Measurements from ENCODE around the gene OVAAL.

OVAAL gene

DNA sequence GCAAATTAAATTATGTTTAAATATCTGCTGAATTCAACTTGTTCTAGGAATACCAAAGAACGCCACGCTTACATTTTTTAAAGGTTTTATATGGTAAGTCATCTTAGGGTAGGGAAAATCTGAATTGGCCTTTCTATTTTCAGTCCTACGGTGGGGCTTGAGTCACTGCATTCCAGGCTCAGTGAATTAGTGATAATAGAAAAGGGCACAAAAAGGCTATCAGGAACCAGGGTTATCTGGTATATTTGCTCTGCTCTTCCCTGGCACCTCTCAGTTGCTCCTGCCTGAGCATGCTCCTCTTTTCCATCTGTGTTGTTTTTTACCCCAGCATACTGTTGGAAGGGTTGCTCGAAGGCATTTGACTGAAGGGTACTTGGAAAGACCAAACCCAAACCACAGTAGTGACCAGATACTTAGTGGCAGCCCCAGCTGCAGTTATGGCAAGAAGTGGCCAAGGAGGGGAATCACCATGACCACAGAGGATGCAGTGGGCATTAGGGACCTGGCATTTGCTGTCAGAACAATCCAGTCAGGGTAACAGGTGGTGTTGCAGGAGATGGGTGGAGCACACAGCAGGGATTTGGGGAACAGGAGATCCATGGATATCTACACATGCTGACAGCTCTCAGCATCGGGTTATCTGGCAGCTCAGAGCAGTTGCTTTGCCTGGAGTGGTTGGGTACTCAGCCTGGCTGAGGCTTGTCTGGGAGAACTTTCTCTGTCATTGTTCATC, 2.3 kb downstream of the OVAAL start:
- peaks cover 2 to 3% of the 10 kb centered on the region in 2 experiments for H3K4me1 ChIP-seq (ENCODE audit: control insufficient read depth in 1 of 2, insufficient read depth in 2 of 2, low read length in 2 of 2)
- no peak overlapping the region for H3K27ac ChIP-seq (ENCODE audit: low read depth, low read length)
- H3K79me1 ChIP-seq (ENCODE audit: low read length): no peaks in the 10 kb centered on the region
- H3K79me2 ChIP-seq (ENCODE audit: control insufficient read depth, insufficient read depth, low read length, poor library complexity): no peaks in the 10 kb centered on the region
- H2AK5ac ChIP-seq (ENCODE audit: low read length): no peak overlapping the region
- H4K8ac ChIP-seq (ENCODE audit: low read depth, low read length): no peak overlapping the region
- H3K4ac ChIP-seq (ENCODE audit: low read depth, low read length): no peak overlapping the region
- no peak overlapping the region for H4K91ac ChIP-seq (ENCODE audit: low read depth, low read length)
- no peak overlapping the region for H3K9ac ChIP-seq (ENCODE audit: low read length)
- H3K14ac ChIP-seq (ENCODE audit: low read length): no peak overlapping the region
- H4K12ac ChIP-seq (ENCODE audit: low read depth, low read length): no peak overlapping the region
- no peaks in the 10 kb centered on the region for H3K9me3 ChIP-seq (ENCODE audit: insufficient read depth, low read depth, low read length)
- no peak overlapping the region for H3K18ac ChIP-seq (ENCODE audit: low read length)
- H2BK5ac ChIP-seq (ENCODE audit: low read depth, low read length, poor library complexity): no peak overlapping the region
- no peak for DNase-seq
- no peak overlapping the region for H2BK120ac ChIP-seq (ENCODE audit: insufficient read depth, low read length, poor library complexity)
- no peak overlapping the region for H2AFZ ChIP-seq (ENCODE audit: insufficient read depth, low read length, poor library complexity)
- H2BK12ac ChIP-seq (ENCODE audit: low read length): no peak overlapping the region
- H3K27me3 ChIP-seq (ENCODE audit: insufficient read depth, low read length): no peaks in the 10 kb centered on the region
- no peaks in the 10 kb centered on the region for H3K36me3 ChIP-seq (ENCODE audit: control insufficient read depth in 1 of 2, insufficient read depth in 2 of 2, low read length in 2 of 2)
- H3K4me3 ChIP-seq (ENCODE audit: low read depth, low read length): no peak overlapping the region
- WGBS (ENCODE audit: extremely low coverage, insufficient coverage, insufficient read length): no CpG with 5 or more reads among the region's 5 CpGs
- no peak overlapping the region for H3K23ac ChIP-seq (ENCODE audit: low read length)
- no peak overlapping the region for H3K4me2 ChIP-seq (ENCODE audit: low read length)

DNA sequence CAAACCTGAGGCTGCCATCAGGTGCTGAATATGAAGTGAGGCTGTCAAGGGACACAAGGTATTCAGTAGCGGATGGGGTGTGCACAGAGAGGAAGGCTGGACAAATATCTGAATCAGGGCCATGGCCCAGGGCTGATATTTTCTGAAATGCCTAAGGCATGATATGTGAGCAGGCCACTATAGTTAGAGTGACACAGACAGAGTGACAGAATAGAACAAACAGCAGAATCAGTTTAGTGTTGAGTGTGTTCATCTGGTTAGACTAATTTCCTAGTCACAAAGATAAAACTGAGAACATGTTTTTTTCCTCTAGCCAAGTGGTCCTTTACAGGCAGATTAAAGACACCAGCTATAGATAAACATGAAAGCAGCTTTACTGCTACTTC, 3.9 kb downstream of the OVAAL start:
- H3K27ac ChIP-seq (ENCODE audit: low read depth, low read length): no peak overlapping the region
- H4K91ac ChIP-seq (ENCODE audit: low read depth, low read length): no peak overlapping the region
- no peaks in the 10 kb centered on the region for H3K36me3 ChIP-seq (ENCODE audit: control insufficient read depth in 1 of 2, insufficient read depth in 2 of 2, low read length in 2 of 2)
- peak overlapping the region; percentile 38 for H2BK12ac ChIP-seq (ENCODE audit: low read length)
- H3K4me3 ChIP-seq (ENCODE audit: low read depth, low read length): no peak overlapping the region
- H3K4me2 ChIP-seq (ENCODE audit: low read length): no peak overlapping the region
- H3K27me3 ChIP-seq (ENCODE audit: insufficient read depth, low read length): no peaks in the 10 kb centered on the region
- peaks cover 2 to 3% of the 10 kb centered on the region in 2 experiments for H3K4me1 ChIP-seq (ENCODE audit: control insufficient read depth in 1 of 2, insufficient read depth in 2 of 2, low read length in 2 of 2)
- no peak overlapping the region for H3K14ac ChIP-seq (ENCODE audit: low read length)
- WGBS (ENCODE audit: extremely low coverage, insufficient coverage, insufficient read length): no CpG with 5 or more reads among the region's 1 CpG
- no peak overlapping the region for H3K23ac ChIP-seq (ENCODE audit: low read length)
- no peak overlapping the region for H3K9ac ChIP-seq (ENCODE audit: low read length)
- H2AK5ac ChIP-seq (ENCODE audit: low read length): no peak overlapping the region
- no peak overlapping the region for H3K4ac ChIP-seq (ENCODE audit: low read depth, low read length)
- H4K12ac ChIP-seq (ENCODE audit: low read depth, low read length): no peak overlapping the region
- H2BK120ac ChIP-seq (ENCODE audit: insufficient read depth, low read length, poor library complexity): no peak overlapping the region
- no peak overlapping the region for H2AFZ ChIP-seq (ENCODE audit: insufficient read depth, low read length, poor library complexity)
- DNase-seq: peak; percentile 66 to 89
- H3K18ac ChIP-seq (ENCODE audit: low read length): no peak overlapping the region
- no peak overlapping the region for H2BK5ac ChIP-seq (ENCODE audit: low read depth, low read length, poor library complexity)
- no peaks in the 10 kb centered on the region for H3K9me3 ChIP-seq (ENCODE audit: insufficient read depth, low read depth, low read length)
- no peak overlapping the region for H4K8ac ChIP-seq (ENCODE audit: low read depth, low read length)
- no peaks in the 10 kb centered on the region for H3K79me2 ChIP-seq (ENCODE audit: control insufficient read depth, insufficient read depth, low read length, poor library complexity)
- no peaks in the 10 kb centered on the region for H3K79me1 ChIP-seq (ENCODE audit: low read length)

DNA sequence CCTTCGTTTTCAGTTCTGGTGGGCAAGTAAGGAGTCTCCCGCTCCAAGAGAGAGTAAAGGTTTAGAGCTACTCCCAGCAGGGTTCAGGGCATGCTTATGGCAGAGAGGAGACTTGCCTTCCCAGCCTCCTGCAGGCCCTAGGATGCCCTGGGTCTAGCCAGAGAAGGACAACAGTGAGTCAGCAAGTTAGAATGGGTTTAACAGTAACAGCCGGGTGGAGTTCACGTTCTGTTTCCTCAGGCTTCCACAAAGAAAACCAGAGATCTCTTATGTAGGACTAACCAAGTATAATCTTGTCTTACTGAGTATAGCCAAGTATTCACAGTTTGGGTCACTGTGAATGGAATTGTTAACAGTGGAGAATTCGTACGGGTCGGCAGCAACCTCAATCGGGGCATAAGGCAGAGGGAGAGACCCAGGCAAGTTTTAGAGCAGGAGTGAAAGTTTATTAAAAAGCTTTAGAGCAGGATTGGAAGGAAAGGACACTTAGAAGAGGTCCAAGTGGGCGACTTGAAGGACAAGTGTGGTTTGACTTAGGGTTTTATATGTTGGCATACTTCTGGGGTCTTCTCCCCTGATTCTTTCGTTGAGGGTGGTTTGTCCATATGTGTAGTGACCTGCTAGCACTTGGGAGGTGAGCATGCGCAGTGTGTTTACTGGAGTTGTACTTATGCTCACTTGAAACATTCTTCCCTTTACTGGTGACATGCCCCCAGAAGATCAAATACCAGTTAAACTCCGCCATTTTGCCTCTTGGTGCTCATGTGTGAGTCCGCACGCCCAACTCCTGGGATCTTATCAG, 4.5 kb downstream of the OVAAL start:
- Histone ChIP-seq H4K12ac (ENCODE audit: low read depth, low read length) (no peak overlapping the region), H3K14ac (ENCODE audit: low read length) (no peak overlapping the region), H3K23ac (ENCODE audit: low read length) (no peak overlapping the region), H3K79me2 (ENCODE audit: control insufficient read depth, insufficient read depth, low read length, poor library complexity) (no peaks in the 10 kb centered on the region), H3K4me1 (ENCODE audit: control insufficient read depth in 1 of 2, insufficient read depth in 2 of 2, low read length in 2 of 2) (peaks cover 2 to 3% of the 10 kb centered on the region in 2 experiments), H4K8ac (ENCODE audit: low read depth, low read length) (no peak overlapping the region), H3K9ac (ENCODE audit: low read length) (no peak overlapping the region), H3K27me3 (ENCODE audit: insufficient read depth, low read length) (no peaks in the 10 kb centered on the region), H3K4ac (ENCODE audit: low read depth, low read length) (no peak overlapping the region), H3K27ac (ENCODE audit: low read depth, low read length) (no peak overlapping the region), H3K79me1 (ENCODE audit: low read length) (no peaks in the 10 kb centered on the region), H3K4me3 (ENCODE audit: low read depth, low read length) (no peak overlapping the region), H2BK120ac (ENCODE audit: insufficient read depth, low read length, poor library complexity) (no peak overlapping the region), H4K91ac (ENCODE audit: low read depth, low read length) (peak overlapping the region; percentile 16), H3K9me3 (ENCODE audit: insufficient read depth, low read depth, low read length) (no peaks in the 10 kb centered on the region), H2AFZ (ENCODE audit: insufficient read depth, low read length, poor library complexity) (no peak overlapping the region), H3K36me3 (ENCODE audit: control insufficient read depth in 1 of 2, insufficient read depth in 2 of 2, low read length in 2 of 2) (no peaks in the 10 kb centered on the region), H2AK5ac (ENCODE audit: low read length) (no peak overlapping the region), H3K4me2 (ENCODE audit: low read length) (no peak overlapping the region), H3K18ac (ENCODE audit: low read length) (no peak overlapping the region), H2BK12ac (ENCODE audit: low read length) (peak overlapping the region; percentile 13), H2BK5ac (ENCODE audit: low read depth, low read length, poor library complexity) (no peak overlapping the region)
- DNase-seq: peak in 1 of 2 donors; percentile 37
- WGBS (ENCODE audit: extremely low coverage, insufficient coverage, insufficient read length): no CpG with 5 or more reads among the region's 14 CpGs

DNA sequence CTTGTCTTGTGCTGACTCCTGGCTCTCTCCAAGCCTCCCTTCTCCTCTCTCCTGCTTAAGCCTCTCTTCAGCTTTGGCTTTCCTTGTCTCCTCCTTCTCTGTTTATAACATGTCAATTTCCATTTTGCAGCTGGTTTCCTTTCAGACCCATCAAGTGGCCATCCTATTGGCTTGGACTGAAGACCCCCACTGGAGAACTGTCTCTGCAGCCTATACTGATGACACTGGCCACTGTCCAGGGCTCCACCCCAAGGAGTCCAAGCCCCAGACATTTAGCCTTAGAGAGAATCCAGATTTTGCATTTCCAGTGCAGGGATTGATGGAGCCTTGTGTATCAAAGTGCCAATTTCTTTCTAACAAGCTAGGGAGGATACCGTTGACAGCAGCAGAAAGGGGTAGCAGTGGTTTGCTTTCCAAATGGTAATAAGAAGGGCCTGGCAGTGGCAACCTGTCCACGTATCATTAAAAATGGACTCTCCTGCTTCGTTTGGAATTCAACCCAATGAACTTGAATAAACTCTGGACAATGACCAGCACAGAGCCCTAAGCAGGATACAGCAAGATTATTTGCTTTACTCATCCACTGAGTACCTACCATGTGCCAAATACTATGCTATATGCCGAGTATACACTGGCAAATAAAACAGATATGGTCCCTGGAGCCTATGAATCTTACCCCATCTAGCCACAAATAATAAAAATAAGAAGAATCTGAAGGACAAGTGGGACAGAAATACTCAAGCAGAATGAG, 6.5 kb downstream of the OVAAL start:
- Histone ChIP-seq H3K36me3 (ENCODE audit: control insufficient read depth in 1 of 2, insufficient read depth in 2 of 2, low read length in 2 of 2) (no peaks in the 10 kb centered on the region), H3K4ac (ENCODE audit: low read depth, low read length) (no peak overlapping the region), H3K9ac (ENCODE audit: low read length) (no peak overlapping the region), H2BK5ac (ENCODE audit: low read depth, low read length, poor library complexity) (no peak overlapping the region), H3K27ac (ENCODE audit: low read depth, low read length) (no peak overlapping the region), H3K9me3 (ENCODE audit: insufficient read depth, low read depth, low read length) (no peaks in the 10 kb centered on the region), H3K18ac (ENCODE audit: low read length) (no peak overlapping the region), H3K4me3 (ENCODE audit: low read depth, low read length) (no peak overlapping the region), H3K14ac (ENCODE audit: low read length) (no peak overlapping the region), H3K79me2 (ENCODE audit: control insufficient read depth, insufficient read depth, low read length, poor library complexity) (no peaks in the 10 kb centered on the region), H2BK12ac (ENCODE audit: low read length) (no peak overlapping the region), H2AK5ac (ENCODE audit: low read length) (no peak overlapping the region), H4K91ac (ENCODE audit: low read depth, low read length) (no peak overlapping the region), H3K79me1 (ENCODE audit: low read length) (no peaks in the 10 kb centered on the region), H4K12ac (ENCODE audit: low read depth, low read length) (no peak overlapping the region), H2AFZ (ENCODE audit: insufficient read depth, low read length, poor library complexity) (no peak overlapping the region), H3K27me3 (ENCODE audit: insufficient read depth, low read length) (no peaks in the 10 kb centered on the region), H4K8ac (ENCODE audit: low read depth, low read length) (no peak overlapping the region), H3K4me1 (ENCODE audit: control insufficient read depth in 1 of 2, insufficient read depth in 2 of 2, low read length in 2 of 2) (peaks cover 2 to 3% of the 10 kb centered on the region in 2 experiments), H3K23ac (ENCODE audit: low read length) (no peak overlapping the region), H2BK120ac (ENCODE audit: insufficient read depth, low read length, poor library complexity) (no peak overlapping the region), H3K4me2 (ENCODE audit: low read length) (no peak overlapping the region)
- WGBS (ENCODE audit: extremely low coverage, insufficient coverage, insufficient read length): no CpG with 5 or more reads among the region's 4 CpGs
- DNase-seq: no peak

Measured in trophoblast cell (in vitro differentiated cells and primary cell).